ENCODE results near the gene CCL15.
"Not testable (repeated sequence)": the region's sequence is repeated elsewhere in the genome, so short reads cannot be mapped to it uniquely, and the experiment has no call there.

CCL15 gene

GRCh38 chr17:36001110-36001771, at the start of gene CCL15:
Gene CCL15, minus strand, starts transcription at chr17:36001553. Its CDS starts 61 bp downstream, at chr17:36001492.
- no peak for DNase-seq (ENCODE audit: low read depth in 2 of 2, low spot score in 1 of 2)

DNA sequence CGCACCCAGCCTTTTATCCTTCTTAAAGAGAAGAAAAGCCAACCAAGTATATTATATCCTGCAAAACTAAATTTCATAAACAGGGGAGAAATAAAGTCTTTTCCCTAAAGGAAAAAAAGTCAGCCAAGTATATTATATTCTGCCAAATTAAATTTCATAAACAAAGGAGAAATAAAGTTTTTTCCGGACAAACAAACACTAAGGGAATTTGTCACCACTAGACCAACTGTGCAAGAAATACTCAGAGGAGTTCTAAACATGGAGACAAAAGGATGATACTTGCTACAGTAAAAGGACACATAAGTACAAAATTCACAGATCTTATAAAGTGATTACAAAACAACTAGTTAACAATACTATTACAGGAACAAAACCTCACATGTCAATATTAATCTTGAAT, 48.3 kb upstream of the CCL15 start:
- DNase-seq (ENCODE audit: low read depth in 2 of 2, low spot score in 1 of 2), result no peak

GRCh38 chr17:36048066-36048465, 46.7 kb upstream of the CCL15 start:
- no peak for DNase-seq (ENCODE audit: low read depth in 2 of 2, low spot score in 1 of 2)

- DNase-seq (ENCODE audit: low read depth in 2 of 2, low spot score in 1 of 2), result no peak
Observed at GRCh38 chr17:36036235-36036634, 34.9 kb upstream of the CCL15 start.

- DNase-seq (ENCODE audit: low read depth in 2 of 2, low spot score in 1 of 2), result no peak
Observed at GRCh38 chr17:36034127-36034526, 32.8 kb upstream of the CCL15 start.

DNA sequence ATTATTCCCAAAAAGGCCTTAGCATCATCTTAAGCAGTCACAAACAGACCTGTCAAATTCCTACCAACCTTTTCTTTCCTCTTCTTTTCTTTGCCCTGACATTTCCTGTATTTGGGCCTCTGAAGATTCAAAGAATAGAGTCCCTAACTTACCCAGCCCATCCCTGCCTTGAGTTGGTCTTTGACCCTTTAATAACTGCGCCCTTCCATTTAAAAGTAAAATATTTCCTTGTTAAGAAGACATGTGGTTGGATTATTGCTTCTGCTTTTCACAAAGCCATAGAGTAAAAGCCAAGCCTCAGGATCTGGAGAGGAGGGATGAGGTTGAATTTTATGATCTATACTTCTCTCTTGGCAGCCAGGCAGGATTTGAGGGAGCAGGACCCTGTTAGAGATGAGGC, 29.6 kb upstream of the CCL15 start:
- no peak for DNase-seq (ENCODE audit: low read depth in 2 of 2, low spot score in 1 of 2)

- DNase-seq (ENCODE audit: low read depth in 2 of 2, low spot score in 1 of 2), result no peak
Observed at GRCh38 chr17:36027761-36028160, 26.4 kb upstream of the CCL15 start.

- no peak for DNase-seq (ENCODE audit: low read depth in 2 of 2, low spot score in 1 of 2)
Observed at GRCh38 chr17:36024106-36024869, 22.9 kb upstream of the CCL15 start.

DNA sequence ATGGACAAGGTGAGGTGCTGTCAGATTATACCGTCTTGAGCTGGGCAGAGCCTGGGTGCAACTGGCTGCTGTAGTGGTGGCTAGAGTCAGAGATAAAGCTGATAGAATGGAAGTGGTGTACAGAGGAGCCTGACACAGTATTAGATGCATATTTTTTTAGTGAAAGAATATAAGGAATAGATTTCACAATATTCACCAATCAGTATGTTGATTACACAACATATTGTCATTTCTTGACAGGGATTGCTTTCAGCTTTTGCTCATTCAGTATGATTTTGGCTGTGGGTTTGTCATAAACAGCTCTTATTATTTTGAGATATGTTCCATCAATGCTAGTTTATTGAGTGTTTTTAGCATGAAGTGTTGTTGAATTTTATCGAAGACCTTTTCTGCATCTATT, 18.1 kb upstream of the CCL15 start:
- no peak for DNase-seq (ENCODE audit: low read depth in 2 of 2, low spot score in 1 of 2)

- DNase-seq (ENCODE audit: low read depth in 2 of 2, low spot score in 1 of 2), result no peak
Observed at GRCh38 chr17:36017799-36018198, 16.4 kb upstream of the CCL15 start, which contains the start of gene CCL23. Gene CCL23, minus strand, starts transcription at chr17:36017972. Its CDS starts 75 bp downstream, at chr17:36017897.

DNA sequence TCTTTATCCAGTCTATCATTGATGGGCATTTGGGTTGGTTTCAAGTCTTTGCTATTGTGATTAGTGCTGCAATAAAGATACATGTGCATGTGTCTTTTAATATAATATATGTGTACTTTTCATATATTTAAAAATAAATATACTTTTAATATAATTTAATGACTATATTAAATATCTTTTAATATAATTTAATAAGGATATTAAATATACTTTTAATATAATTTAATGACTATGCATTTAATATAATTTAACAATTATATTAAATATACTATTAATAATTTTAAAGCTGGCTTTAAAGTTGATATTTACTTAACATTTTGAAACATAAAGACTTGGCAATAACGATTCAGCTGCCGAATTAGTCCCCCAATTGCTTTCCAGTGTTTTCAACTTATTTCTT, 15.2 kb upstream of the CCL15 start:
- no peak for DNase-seq (ENCODE audit: low read depth in 2 of 2, low spot score in 1 of 2)

DNA sequence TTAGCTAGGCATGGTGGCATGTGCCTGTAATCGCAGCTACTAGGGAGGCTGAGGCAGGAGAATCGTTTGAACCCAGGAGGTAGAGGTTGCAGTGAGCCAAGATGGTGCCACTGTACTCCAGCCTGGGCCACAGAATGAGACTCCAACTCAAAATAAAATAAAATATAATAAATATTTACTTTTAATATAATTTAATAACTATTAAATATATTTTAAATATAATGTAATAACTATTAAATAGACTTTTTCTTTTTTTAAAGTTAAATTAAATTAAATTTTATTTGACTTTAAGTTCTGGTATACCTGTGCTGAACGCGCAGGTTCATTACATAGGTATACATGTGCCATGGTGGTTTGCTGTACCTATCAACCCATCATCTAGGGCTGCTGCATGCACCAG, 14.5 kb upstream of the CCL15 start:
- not testable (repeated sequence) for DNase-seq (ENCODE audit: low read depth in 2 of 2, low spot score in 1 of 2)

DNA sequence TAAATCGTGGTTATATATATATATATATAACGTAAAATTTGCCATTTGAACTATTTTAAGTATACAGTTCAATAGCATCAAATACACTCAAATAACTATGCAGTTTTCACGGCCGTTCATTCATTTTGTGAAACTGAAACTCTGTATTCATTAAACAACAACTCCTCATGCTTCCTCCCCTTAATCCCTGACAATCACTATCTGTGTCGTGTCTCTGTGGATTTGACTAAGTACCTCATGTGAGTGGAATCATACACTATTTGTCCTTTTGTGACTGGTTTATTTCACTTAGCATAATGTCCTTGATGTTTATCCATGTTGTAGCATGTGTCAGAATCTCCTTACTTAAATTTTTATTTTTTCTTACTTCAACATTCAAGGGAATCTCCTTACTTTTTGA, 13.6 kb upstream of the CCL15 start:
- DNase-seq (ENCODE audit: low read depth in 2 of 2, low spot score in 1 of 2), result no peak

- no peak for DNase-seq (ENCODE audit: low read depth in 2 of 2, low spot score in 1 of 2)
Observed at GRCh38 chr17:36011201-36011600, 9.8 kb upstream of the CCL15 start.

DNA sequence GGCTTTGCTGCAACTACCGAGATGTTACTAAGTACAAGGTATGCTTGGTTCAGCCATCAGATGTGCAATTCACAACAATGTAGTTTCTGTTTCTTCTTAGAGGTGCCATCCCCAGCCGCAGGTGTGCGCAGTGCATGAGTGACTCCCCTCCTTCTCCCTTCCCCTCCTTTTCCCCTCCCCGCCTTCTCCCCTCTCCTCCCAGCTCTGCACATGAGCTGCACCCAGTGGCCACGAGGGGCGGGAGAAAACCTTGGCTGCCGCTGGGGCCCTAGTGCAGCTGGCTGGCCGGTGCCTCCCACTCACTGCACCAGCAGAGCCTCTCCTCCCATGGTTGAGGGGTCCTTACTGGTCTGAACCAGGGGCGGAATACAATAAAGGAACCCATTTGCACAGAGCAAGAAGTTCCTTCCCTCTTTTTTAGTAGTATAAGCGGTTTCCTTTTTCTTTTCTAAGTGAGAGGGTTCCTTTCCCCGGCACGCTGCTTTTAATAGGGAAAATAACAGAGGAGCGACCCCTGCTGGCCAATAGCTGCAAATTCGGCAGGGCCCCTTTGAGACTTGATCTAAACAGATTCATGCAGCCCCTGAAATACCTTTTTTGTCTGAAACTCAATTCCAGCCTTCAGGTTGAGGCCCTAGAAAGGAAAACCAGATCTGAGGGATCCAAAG, 7.8 kb upstream of the CCL15 start:
- DNase-seq (ENCODE audit: low read depth in 2 of 2, low spot score in 1 of 2), result no peak

GRCh38 chr17:36004594-36005108, 3.3 kb upstream of the CCL15 start:
- no peak for DNase-seq (ENCODE audit: low read depth in 2 of 2, low spot score in 1 of 2)

DNA sequence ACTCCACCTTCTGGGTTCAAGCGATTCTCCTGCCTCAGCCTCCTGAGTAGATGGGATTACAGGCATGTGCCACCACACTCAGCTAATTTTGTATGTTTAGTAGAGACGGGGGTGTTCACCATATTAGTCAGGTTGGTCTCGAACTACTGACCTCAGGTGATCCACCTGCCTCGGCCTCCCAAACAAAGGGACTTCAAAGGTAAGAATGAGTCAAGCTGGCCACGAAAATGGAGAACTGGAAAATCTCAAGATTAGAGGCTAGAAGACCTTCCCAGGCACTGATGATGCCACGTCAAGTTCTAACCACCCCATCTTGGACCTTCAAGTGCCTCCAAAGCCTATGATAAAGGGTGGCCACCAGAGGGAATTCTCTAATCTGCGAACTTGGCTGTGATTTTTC, 1.3 kb upstream of the CCL15 start:
- DNase-seq (ENCODE audit: low read depth in 2 of 2, low spot score in 1 of 2), result no peak

DNA sequence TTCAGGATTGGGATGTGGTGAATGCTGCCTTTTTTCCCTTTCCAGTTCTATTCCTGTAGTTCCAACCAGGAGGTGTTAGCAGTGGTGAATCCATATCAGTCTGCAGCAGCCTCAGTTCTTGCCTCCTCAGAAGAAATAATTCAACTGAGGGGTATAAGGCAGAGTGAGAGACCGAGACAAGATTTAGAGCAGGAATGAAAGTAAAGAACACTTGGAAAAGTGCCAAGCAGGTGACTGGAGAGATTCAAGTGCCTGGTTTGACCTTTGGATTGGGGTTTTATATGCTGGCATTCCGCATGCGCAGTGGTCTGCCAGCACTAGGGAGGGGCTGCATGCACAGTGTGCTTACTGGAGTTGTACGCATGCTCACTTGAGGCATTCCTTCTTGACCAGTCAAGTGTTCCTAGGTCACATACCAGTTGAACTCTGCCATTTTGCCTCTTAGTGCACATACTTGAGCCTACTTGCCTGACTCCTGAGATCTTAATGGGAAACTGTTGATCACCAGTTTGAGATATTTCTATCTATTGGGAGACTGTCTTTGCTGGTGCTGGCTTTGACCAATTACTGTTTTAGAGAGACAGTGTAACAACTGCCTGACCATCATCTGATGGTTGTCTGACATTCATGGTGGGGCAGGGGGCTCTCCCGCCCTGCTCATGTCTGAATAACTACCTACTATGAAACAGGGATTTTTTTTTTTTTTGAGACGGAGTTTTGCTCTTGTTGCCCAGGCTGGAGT, 680 bp upstream of the CCL15 start:
- DNase-seq (ENCODE audit: low read depth in 2 of 2, low spot score in 1 of 2), result no peak

GRCh38 chr17:36000732-36001109, 632 bp downstream of the CCL15 start:
- no peak for DNase-seq (ENCODE audit: low read depth in 2 of 2, low spot score in 1 of 2)

- no peak for DNase-seq (ENCODE audit: low read depth in 2 of 2, low spot score in 1 of 2)
Observed at GRCh38 chr17:35998756-35999155, 2.6 kb downstream of the CCL15 start.

DNA sequence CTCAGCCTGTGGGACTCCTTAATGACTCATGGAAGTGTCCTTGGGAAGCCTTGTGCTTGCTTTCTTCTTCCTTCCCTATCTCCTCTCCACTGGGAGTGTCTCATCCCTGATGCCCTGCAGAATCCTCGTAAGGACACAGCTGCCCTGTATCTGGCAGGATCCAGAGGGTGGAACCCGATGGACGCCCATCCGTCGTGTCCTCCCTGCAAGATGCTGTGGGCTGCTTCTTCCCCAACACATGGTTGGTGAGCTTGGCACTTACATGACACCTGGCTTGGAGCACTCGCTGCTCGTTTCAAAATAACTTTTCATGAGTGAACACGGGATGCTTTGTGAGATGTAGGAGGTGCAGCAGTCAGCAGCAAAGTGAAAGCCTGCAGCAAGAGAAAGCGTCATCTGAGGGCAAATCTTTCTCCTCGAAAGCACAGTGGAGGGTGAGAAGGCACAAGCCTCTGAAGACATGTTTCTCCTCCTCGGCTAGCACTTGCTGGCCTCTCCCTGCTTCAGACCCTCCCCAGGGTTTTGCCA, 3.3 kb downstream of the CCL15 start:
- no peak for DNase-seq (ENCODE audit: low read depth in 2 of 2, low spot score in 1 of 2)

Measured in stimulated activated CD8-positive, alpha-beta memory T cell treated with anti-CD3 and anti-CD28 coated beads, Interleukin-4, amount 100 ng/mL, for 4 hours (primary cell).